ENCODE data around the gene FLCN. TPM values are rescaled to one million over a fixed set of nuclear protein-coding genes. Genes with fewer than 3 reads are reported as not detected.

The FLCN gene
- total RNA-seq, 2 donors from 2014 or later = 43.8 to 125 TPM

DNA sequence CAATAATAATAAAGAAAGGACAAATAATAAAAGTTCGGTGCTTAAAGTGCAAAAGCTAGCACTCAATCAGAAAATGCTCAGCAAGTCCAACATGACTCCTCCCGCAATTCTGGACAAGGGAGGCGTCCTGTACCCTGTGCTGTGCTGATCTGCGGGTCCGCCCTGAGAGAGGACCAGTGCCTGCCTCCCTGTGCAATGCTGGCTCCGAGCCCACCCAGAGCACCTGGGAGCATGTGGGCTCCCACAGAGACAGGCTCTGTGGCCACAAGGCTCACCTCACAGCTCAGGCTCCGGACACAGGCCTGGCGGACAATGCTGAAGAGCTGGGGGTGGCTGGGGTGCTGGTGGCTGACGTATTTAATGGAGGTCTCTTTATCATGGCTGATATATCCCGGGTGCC is 11.1 kb downstream of the FLCN start:
- WGBS = 92% methylated on average over 10 of the region's 10 CpGs

DNA sequence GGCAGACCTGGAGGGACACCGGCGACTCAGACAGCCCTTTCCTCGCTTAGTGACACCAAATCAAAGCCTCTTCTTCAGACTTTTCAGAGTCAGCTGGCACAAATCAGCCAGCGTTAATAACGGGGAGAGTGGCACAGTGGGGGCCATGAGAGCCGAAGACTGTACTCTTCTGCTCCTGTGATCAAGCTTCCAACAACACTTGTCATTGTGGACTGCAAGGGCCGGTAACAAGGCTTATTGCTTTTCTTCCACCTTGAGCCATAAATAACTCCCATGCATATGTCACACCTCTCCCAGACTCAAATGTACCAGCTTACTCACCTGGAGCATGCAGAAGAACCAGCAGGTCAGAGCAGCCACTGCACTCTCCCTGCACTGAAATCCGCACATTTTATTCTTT is 12.8 kb downstream of the FLCN start:
- Histone ChIP-seq H3K4me3 (no peak overlapping the region), H3K9me3 (no peaks in the 10 kb centered on the region), H3K4me1 (replicated peaks) (peaks cover 15% of the 10 kb centered on the region), H3K27ac (no peak overlapping the region), H3K36me3 (peaks cover 6 to 58% of the 10 kb centered on the region in 2 donors), H3K27me3 (replicated peaks; ENCODE audit: insufficient read depth) (no peaks in the 10 kb centered on the region)
- TF ChIP-seq, protein P1, sequence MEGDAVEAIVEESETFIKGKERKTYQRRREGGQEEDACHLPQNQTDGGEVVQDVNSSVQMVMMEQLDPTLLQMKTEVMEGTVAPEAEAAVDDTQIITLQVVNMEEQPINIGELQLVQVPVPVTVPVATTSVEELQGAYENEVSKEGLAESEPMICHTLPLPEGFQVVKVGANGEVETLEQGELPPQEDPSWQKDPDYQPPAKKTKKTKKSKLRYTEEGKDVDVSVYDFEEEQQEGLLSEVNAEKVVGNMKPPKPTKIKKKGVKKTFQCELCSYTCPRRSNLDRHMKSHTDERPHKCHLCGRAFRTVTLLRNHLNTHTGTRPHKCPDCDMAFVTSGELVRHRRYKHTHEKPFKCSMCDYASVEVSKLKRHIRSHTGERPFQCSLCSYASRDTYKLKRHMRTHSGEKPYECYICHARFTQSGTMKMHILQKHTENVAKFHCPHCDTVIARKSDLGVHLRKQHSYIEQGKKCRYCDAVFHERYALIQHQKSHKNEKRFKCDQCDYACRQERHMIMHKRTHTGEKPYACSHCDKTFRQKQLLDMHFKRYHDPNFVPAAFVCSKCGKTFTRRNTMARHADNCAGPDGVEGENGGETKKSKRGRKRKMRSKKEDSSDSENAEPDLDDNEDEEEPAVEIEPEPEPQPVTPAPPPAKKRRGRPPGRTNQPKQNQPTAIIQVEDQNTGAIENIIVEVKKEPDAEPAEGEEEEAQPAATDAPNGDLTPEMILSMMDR (IDR thresholded peaks at IDR 0.05) = no peak
- no peak for DNase-seq (ENCODE audit: low spot score)
- intact Hi-C loops (cut with DNase I) = no loop called here
- WGBS = 81% methylated on average over 8 of the region's 8 CpGs

More for the DNA sequence above, 11.1 kb downstream of the FLCN start:
- DNase-seq (ENCODE audit: low spot score) = no peak
- no peak for TF ChIP-seq POLR2A (IDR thresholded peaks at IDR 0.05)
- TF ChIP-seq, protein P1 (IDR thresholded peaks at IDR 0.05) = no peak
- TF ChIP-seq POLR2AphosphoS5 (IDR thresholded peaks at IDR 0.05) = no peak
- H3K27me3 ChIP-seq (replicated peaks; ENCODE audit: insufficient read depth) = no peaks in the 10 kb centered on the region
- H3K27ac ChIP-seq = no peak overlapping the region
- H3K4me1 ChIP-seq (replicated peaks) = peaks cover 18% of the 10 kb centered on the region
- peaks cover 1 to 47% of the 10 kb centered on the region in 2 donors for H3K36me3 ChIP-seq
- H3K4me3 ChIP-seq = no peak overlapping the region
- no peaks in the 10 kb centered on the region for H3K9me3 ChIP-seq
- intact Hi-C loops (cut with DNase I) = no loop called here

DNA sequence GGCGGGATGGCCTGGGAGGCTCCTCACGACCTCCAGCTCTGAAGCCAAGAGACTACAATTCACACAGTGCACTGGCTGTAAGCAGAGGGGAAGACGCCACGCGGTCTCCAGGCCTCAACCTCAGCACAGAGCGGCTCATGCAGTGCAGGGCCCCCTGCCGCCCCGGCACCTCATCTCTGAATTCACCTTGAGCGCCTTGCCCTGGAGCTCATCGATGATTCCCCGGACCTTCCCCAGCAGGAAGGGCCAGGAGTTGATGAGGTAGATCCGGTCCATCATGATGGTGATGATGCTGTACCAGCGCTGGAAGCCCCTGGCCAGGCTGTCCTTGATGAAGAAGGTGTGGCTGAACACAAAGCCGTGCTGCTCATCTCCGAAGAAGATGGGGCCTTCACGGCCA is 13.2 kb downstream of the FLCN start:
- intact Hi-C loops (cut with DNase I) = no loop called here
- Histone ChIP-seq H3K27ac (no peak overlapping the region), H3K4me3 (no peak overlapping the region), H3K9me3 (no peaks in the 10 kb centered on the region), H3K4me1 (replicated peaks) (peaks cover 11% of the 10 kb centered on the region), H3K27me3 (replicated peaks; ENCODE audit: insufficient read depth) (no peaks in the 10 kb centered on the region), H3K36me3 (peaks cover 10 to 62% of the 10 kb centered on the region in 2 donors)
- TF ChIP-seq POLR2A (IDR thresholded peaks at IDR 0.05) (no peak), POLR2AphosphoS5 (IDR thresholded peaks at IDR 0.05) (no peak)
- TF ChIP-seq, protein P1 (IDR thresholded peaks at IDR 0.05) = no peak
- DNase-seq (ENCODE audit: low spot score) = no peak
- 96% methylated on average over 16 of the region's 16 CpGs for WGBS

DNA sequence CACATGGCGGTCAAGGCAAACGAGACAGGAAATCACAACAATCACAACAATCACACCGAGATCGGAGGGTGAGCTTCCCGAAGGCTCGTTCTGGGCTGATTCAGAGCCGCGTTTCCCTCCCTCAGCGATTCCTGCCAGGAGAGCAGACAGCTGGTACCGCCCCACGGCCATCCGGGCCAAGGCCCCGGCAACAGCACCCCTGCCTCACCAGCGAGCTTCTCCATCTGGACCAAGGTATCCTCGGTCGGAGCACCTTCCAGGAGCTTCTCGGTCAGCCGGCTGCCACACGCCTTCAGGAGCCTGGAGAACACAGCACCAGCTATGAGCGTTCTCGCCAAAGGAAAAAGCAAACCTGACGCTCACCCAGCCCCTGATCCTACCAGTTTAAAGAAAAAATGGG is 15.6 kb downstream of the FLCN start:
- no peak for DNase-seq (ENCODE audit: low spot score)
- no peaks in the 10 kb centered on the region for H3K9me3 ChIP-seq
- intact Hi-C loops (cut with DNase I) = no loop called here
- 86% methylated on average over 22 of the region's 22 CpGs for WGBS
- H3K27me3 ChIP-seq (replicated peaks; ENCODE audit: insufficient read depth) = no peaks in the 10 kb centered on the region
- TF ChIP-seq, protein P1 (IDR thresholded peaks at IDR 0.05) = no peak
- TF ChIP-seq POLR2AphosphoS5 (IDR thresholded peaks at IDR 0.05) = no peak
- TF ChIP-seq POLR2A (IDR thresholded peaks at IDR 0.05) = no peak
- H3K4me1 ChIP-seq (replicated peaks) = no peaks in the 10 kb centered on the region
- H3K27ac ChIP-seq = no peak overlapping the region
- peaks cover 13 to 76% of the 10 kb centered on the region in 2 donors for H3K36me3 ChIP-seq
- H3K4me3 ChIP-seq = no peak overlapping the region

DNA sequence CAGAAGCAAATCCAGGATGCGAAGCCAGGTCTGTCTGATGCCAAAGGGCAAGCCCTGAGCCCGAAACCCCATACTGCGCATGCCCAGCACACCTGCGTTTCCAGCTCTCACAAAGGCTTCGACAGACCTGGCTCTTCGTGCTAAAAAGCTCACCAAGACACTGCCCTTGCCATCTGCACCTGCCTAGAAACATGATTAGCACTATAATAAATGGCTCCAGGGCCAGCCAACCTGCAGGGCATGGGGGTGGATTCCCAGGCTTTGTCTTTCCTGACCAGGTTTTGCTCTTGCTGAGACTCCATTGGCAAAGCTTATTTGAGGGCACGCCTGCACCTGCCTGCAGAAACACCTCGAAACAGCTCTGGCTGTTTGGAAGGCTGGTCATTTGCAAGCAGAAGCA is 16.4 kb downstream of the FLCN start:
- Histone ChIP-seq H3K27me3 (replicated peaks; ENCODE audit: insufficient read depth) (no peaks in the 10 kb centered on the region), H3K27ac (no peak overlapping the region), H3K9me3 (no peaks in the 10 kb centered on the region), H3K4me3 (no peak overlapping the region), H3K36me3 (peaks cover 13 to 76% of the 10 kb centered on the region in 2 donors), H3K4me1 (replicated peaks) (no peaks in the 10 kb centered on the region)
- intact Hi-C loops (cut with DNase I) = no loop called here
- DNase-seq (ENCODE audit: low spot score) = no peak
- TF ChIP-seq, protein P1 (IDR thresholded peaks at IDR 0.05) = no peak
- TF ChIP-seq POLR2AphosphoS5 (IDR thresholded peaks at IDR 0.05) (no peak), POLR2A (IDR thresholded peaks at IDR 0.05) (no peak)
- WGBS = 78% methylated on average over 8 of the region's 8 CpGs

Data from prostate gland (tissue), 2 donors.